Trophoblast cell (in vitro differentiated cells and primary cell): Measurements from ENCODE around the gene OPALIN.
"Not testable (repeated sequence)": the region's sequence is repeated elsewhere in the genome, so short reads cannot be mapped to it uniquely, and the experiment has no call there.

Experiments used
- DNase-seq, 2 donors: peaks; one replicate each; pipeline ENCODE4 v3.0.0-alpha.2; 2016
- H2AFZ ChIP-seq: 2 replicates; pipeline ENCODE4 v1.6.1; 2013; ENCODE audit warnings: low read length, moderate library complexity, mild to moderate bottlenecking; ENCODE audit not compliant: insufficient read depth, poor library complexity
- H2AK5ac ChIP-seq: 2 replicates; pipeline ENCODE4 v1.6.1; 2013; ENCODE audit warnings: mild to moderate bottlenecking, low read length
- H2BK120ac ChIP-seq: 2 replicates; pipeline ENCODE4 v1.6.1; 2013; ENCODE audit warnings: low read length, mild to moderate bottlenecking, moderate library complexity; ENCODE audit not compliant: insufficient read depth, poor library complexity
- H2BK12ac ChIP-seq: 2 replicates; pipeline ENCODE4 v1.6.1; 2013; ENCODE audit warnings: mild to moderate bottlenecking, low read length, moderate library complexity
- H2BK5ac ChIP-seq: 2 replicates; pipeline ENCODE4 v1.6.1; 2013; ENCODE audit warnings: low read length, low read depth, moderate library complexity, mild to moderate bottlenecking; ENCODE audit not compliant: poor library complexity
- H3K14ac ChIP-seq: 2 replicates; pipeline ENCODE4 v1.6.1; 2013; ENCODE audit warnings: mild to moderate bottlenecking, low read length
- H3K18ac ChIP-seq: 2 replicates; pipeline ENCODE4 v1.6.1; 2013; ENCODE audit warnings: mild to moderate bottlenecking, low read length
- H3K23ac ChIP-seq: 2 replicates; pipeline ENCODE4 v1.6.1; 2013; ENCODE audit warnings: low read length
- H3K27ac ChIP-seq: 2 replicates; pipeline ENCODE4 v1.5.1; 2013; ENCODE audit warnings: low read depth, mild to moderate bottlenecking, inconsistent platforms, low read length, moderate library complexity
- H3K27me3 ChIP-seq: 2 replicates; pipeline ENCODE4 v1.6.1; 2013; ENCODE audit warnings: inconsistent platforms, mild to moderate bottlenecking, low read length, moderate library complexity; ENCODE audit not compliant: insufficient read depth
- H3K36me3 ChIP-seq, 2 experiments: 1 replicate in 1 of 2; 2 replicates in 1 of 2; pipeline ENCODE4 v1.6.1; 2013; ENCODE audit warnings: low read length in 2 of 2, mild to moderate bottlenecking in 2 of 2, moderate library complexity in 1 of 2; ENCODE audit not compliant: insufficient read depth in 2 of 2, control insufficient read depth in 1 of 2
- H3K4ac ChIP-seq: 2 replicates; pipeline ENCODE4 v1.6.1; 2013; ENCODE audit warnings: low read depth, mild to moderate bottlenecking, low read length, moderate library complexity
- H3K4me1 ChIP-seq, 2 experiments: 1 replicate in 1 of 2; 2 replicates in 1 of 2; pipeline ENCODE4 v1.6.1; 2013; ENCODE audit warnings: low read length in 2 of 2, mild to moderate bottlenecking in 2 of 2, moderate library complexity in 1 of 2; ENCODE audit not compliant: insufficient read depth in 2 of 2, control insufficient read depth in 1 of 2
- H3K4me2 ChIP-seq: 2 replicates; pipeline ENCODE4 v1.6.1; 2013; ENCODE audit warnings: inconsistent platforms, mild to moderate bottlenecking, low read length, moderate library complexity
- H3K4me3 ChIP-seq: 2 replicates; pipeline ENCODE4 v1.5.1; 2013; ENCODE audit warnings: mild to moderate bottlenecking, low read depth, low read length, inconsistent platforms
- H3K79me1 ChIP-seq: one replicate; pipeline ENCODE4 v1.6.1; 2013; ENCODE audit warnings: low read length
- H3K79me2 ChIP-seq: 2 replicates; pipeline ENCODE4 v1.6.1; 2013; ENCODE audit warnings: low read length, mild to moderate bottlenecking; ENCODE audit not compliant: control insufficient read depth, insufficient read depth, poor library complexity
- H3K9ac ChIP-seq: 2 replicates; pipeline ENCODE4 v1.6.1; 2013; ENCODE audit warnings: mild to moderate bottlenecking, low read length
- H3K9me3 ChIP-seq: 2 replicates; pipeline ENCODE4 v1.6.1; 2013; ENCODE audit warnings: low read depth, mild to moderate bottlenecking, control low read depth, inconsistent platforms, low read length; ENCODE audit not compliant: insufficient read depth
- H4K12ac ChIP-seq: 2 replicates; pipeline ENCODE4 v1.6.1; 2013; ENCODE audit warnings: low read depth, mild to moderate bottlenecking, low read length, moderate library complexity
- H4K8ac ChIP-seq: 2 replicates; pipeline ENCODE4 v1.6.1; 2013; ENCODE audit warnings: low read depth, mild to moderate bottlenecking, low read length, moderate library complexity
- H4K91ac ChIP-seq: one replicate; pipeline ENCODE4 v1.6.1; 2013; ENCODE audit warnings: low read depth, mild to moderate bottlenecking, low read length, moderate library complexity
- WGBS: extraction: QIAGEN DNeasy Blood & Tissue Kit; methylation state at CpG from one replicate; pipeline ENCODE4 v1.1.7; 2013; ENCODE audit warnings: missing lambda C conversion rate; ENCODE audit not compliant: insufficient read length, insufficient coverage; ENCODE audit errors: extremely low coverage; 5-methylcytosine and 5-hydroxymethylcytosine counted together

OPALIN gene

GRCh38 chr10:96309628-96310320 lies 49.0 kb downstream of the OPALIN start:
- WGBS, result no CpG with 5 or more reads among the region's 3 CpGs
- Histone ChIP-seq H3K9ac (no peak overlapping the region), H3K4me2 (no peak overlapping the region), H3K4me3 (no peak overlapping the region), H4K12ac (no peak overlapping the region), H3K23ac (no peak overlapping the region), H3K79me2 (peaks cover under 1% of the 10 kb centered on the region), H2AFZ (no peak overlapping the region), H4K8ac (no peak overlapping the region), H3K9me3 (no peaks in the 10 kb centered on the region), H2BK120ac (no peak overlapping the region), H3K27me3 (no peaks in the 10 kb centered on the region), H3K36me3 (no peaks in the 10 kb centered on the region), H2BK12ac (no peak overlapping the region), H3K79me1 (no peaks in the 10 kb centered on the region), H3K18ac (no peak overlapping the region), H2AK5ac (no peak overlapping the region), H3K14ac (no peak overlapping the region), H3K4me1 (no peaks in the 10 kb centered on the region), H3K4ac (no peak overlapping the region), H4K91ac (no peak overlapping the region), H2BK5ac (no peak overlapping the region), H3K27ac (no peak overlapping the region)
- no peak for DNase-seq

- not testable (repeated sequence) for H3K18ac ChIP-seq, H2AK5ac ChIP-seq, H4K8ac ChIP-seq, H3K36me3 ChIP-seq, H3K27me3 ChIP-seq, H3K79me1 ChIP-seq, H4K12ac ChIP-seq, H3K4me2 ChIP-seq, H2AFZ ChIP-seq, H4K91ac ChIP-seq, H3K4me3 ChIP-seq, H3K9me3 ChIP-seq, H2BK12ac ChIP-seq, H2BK120ac ChIP-seq, H3K14ac ChIP-seq, H3K4ac ChIP-seq, H3K4me1 ChIP-seq, H3K79me2 ChIP-seq, DNase-seq, H3K9ac ChIP-seq, H2BK5ac ChIP-seq, H3K27ac ChIP-seq, H3K23ac ChIP-seq
- no CpG with 5 or more reads among the region's 4 CpGs for WGBS
These were observed 49.9 kb downstream of the OPALIN start for GRCh38 chr10:96308854-96309253.

- WGBS, result no CpG with 5 or more reads among the region's 8 CpGs
- no peaks in the 10 kb centered on the region for H3K36me3 ChIP-seq
These were observed 52.3 kb downstream of the OPALIN start for GRCh38 chr10:96306516-96306915.

GRCh38 chr10:96305019-96305418 lies 53.8 kb downstream of the OPALIN start:
- WGBS, result no CpG with 5 or more reads among the region's 3 CpGs
- Histone ChIP-seq H4K12ac (no peak overlapping the region), H3K79me1 (peaks cover 1% of the 10 kb centered on the region), H3K14ac (no peak overlapping the region), H3K4ac (no peak overlapping the region), H2BK12ac (no peak overlapping the region), H3K4me3 (no peak overlapping the region), H3K18ac (no peak overlapping the region), H4K91ac (no peak overlapping the region), H3K79me2 (no peaks in the 10 kb centered on the region), H3K4me1 (peaks cover 0 to 7% of the 10 kb centered on the region in 2 experiments), H2BK5ac (no peak overlapping the region), H3K27me3 (no peaks in the 10 kb centered on the region), H2AFZ (no peak overlapping the region), H3K27ac (no peak overlapping the region), H3K4me2 (no peak overlapping the region), H3K23ac (no peak overlapping the region), H2AK5ac (no peak overlapping the region), H3K9me3 (no peaks in the 10 kb centered on the region), H4K8ac (no peak overlapping the region), H2BK120ac (no peak overlapping the region), H3K9ac (no peak overlapping the region), H3K36me3 (no peaks in the 10 kb centered on the region)
- no peak for DNase-seq

More at GRCh38 chr10:96306516-96306915, 52.3 kb downstream of the OPALIN start:
- H3K27ac ChIP-seq, result no peak overlapping the region
- H3K4ac ChIP-seq, result no peak overlapping the region
- no peaks in the 10 kb centered on the region for H3K27me3 ChIP-seq
- H4K8ac ChIP-seq, result no peak overlapping the region
- H2AFZ ChIP-seq, result no peak overlapping the region
- peaks cover 0 to 3% of the 10 kb centered on the region in 2 experiments for H3K4me1 ChIP-seq
- H3K9ac ChIP-seq, result no peak overlapping the region
- H2AK5ac ChIP-seq, result no peak overlapping the region
- no peak overlapping the region for H3K23ac ChIP-seq
- H2BK5ac ChIP-seq, result no peak overlapping the region
- H3K4me2 ChIP-seq, result no peak overlapping the region
- no peak overlapping the region for H2BK12ac ChIP-seq
- no peaks in the 10 kb centered on the region for H3K79me2 ChIP-seq
- H4K12ac ChIP-seq, result no peak overlapping the region
- H4K91ac ChIP-seq, result no peak overlapping the region
- H3K79me1 ChIP-seq, result no peaks in the 10 kb centered on the region
- no peak overlapping the region for H3K4me3 ChIP-seq
- no peak for DNase-seq
- no peaks in the 10 kb centered on the region for H3K9me3 ChIP-seq
- no peak overlapping the region for H2BK120ac ChIP-seq
- H3K14ac ChIP-seq, result no peak overlapping the region
- no peak overlapping the region for H3K18ac ChIP-seq
